Measurements from ENCODE around the gene ZSWIM1. TPM values are rescaled to one million over a fixed set of nuclear protein-coding genes. Genes with fewer than 3 reads are reported as not detected.

Gene ZSWIM1
- total and polyA plus RNA-seq, 12 donors = 3.8 to 12.0 (median 9.8) TPM

GRCh38 chr20:45836841-45837240 lies 44.2 kb upstream of the ZSWIM1 start:
- Histone ChIP-seq H3K27me3 (no peaks in the 10 kb centered on the region), H3K36me3 (peaks cover 0 to 64% (median 9%) of the 10 kb centered on the region in 9 donors), H3K4me1 (peaks cover 7 to 60% (median 40%) of the 10 kb centered on the region in 9 donors), H3K9me3 (no peaks in the 10 kb centered on the region), H3K27ac (peak overlapping the region in 7 of 10 donors; percentile 5 to 98 (median 92)), H3K4me3 (peak overlapping the region in 3 of 10 donors; percentile 2 to 8 (median 5))
- no peak for DNase-seq
- no peak for TF ChIP-seq CTCF (IDR thresholded peaks at IDR 0.05)
- no peak for ATAC-seq
- intact Hi-C loops (cut with DNase I) = loop anchor here in 3 of 10 donors (10.0 kb wide), 3 partner anchors 48 to 138 kb away; partner anchors contain the start of genes SPATA25 (in 1 of the 3), ZNF335 (in 1 of the 3) and ZSWIM1 (in 1 of the 3)
- WGBS, 2 donors = 4 to 7% methylated on average over 1 of the region's 1 CpG

GRCh38 chr20:45840700-45841198 lies 40.3 kb upstream of the ZSWIM1 start:
- peak in 3 of 8 donors; percentile 7 to 52 (median 8) for ATAC-seq
- Histone ChIP-seq H3K27ac (peak overlapping the region in 2 of 10 donors; percentile 15 to 38), H3K4me1 (peaks cover 2 to 51% (median 29%) of the 10 kb centered on the region in 9 donors)

GRCh38 chr20:45841407-45842129 lies 39.5 kb upstream of the ZSWIM1 start:
- WGBS, 2 donors = 91 to 93% methylated on average over 10 of the region's 10 CpGs
- DNase-seq (peak in 1 of 2 donors; percentile 28), ATAC-seq (peak in 4 of 8 donors; percentile 3 to 11 (median 8))
- Histone ChIP-seq H3K27ac (peak overlapping the region in 4 of 10 donors; percentile 38 to 62 (median 56)), H3K4me3 (no peak overlapping the region), H3K27me3 (no peaks in the 10 kb centered on the region), H3K4me1 (peaks cover 2 to 43% (median 25%) of the 10 kb centered on the region in 9 donors), H3K9me3 (no peaks in the 10 kb centered on the region), H3K36me3 (peaks cover 6 to 100% (median 41%) of the 10 kb centered on the region in 9 donors)
- TF ChIP-seq CTCF (IDR thresholded peaks at IDR 0.05) = no peak
- intact Hi-C loops (cut with DNase I) = no loop called here

More at GRCh38 chr20:45840700-45841198, 40.3 kb upstream of the ZSWIM1 start:
- H3K27me3 ChIP-seq = no peaks in the 10 kb centered on the region
- DNase-seq = peak in 1 of 2 donors; percentile 18
- H3K36me3 ChIP-seq = peaks cover 6 to 97% (median 41%) of the 10 kb centered on the region in 9 donors
- intact Hi-C loops (cut with DNase I) = no loop called here
- no peak overlapping the region for H3K4me3 ChIP-seq
- no peak for TF ChIP-seq CTCF (IDR thresholded peaks at IDR 0.05)
- WGBS, 2 donors = 90% methylated on average over 24 to 25 of the region's 25 CpGs
- H3K9me3 ChIP-seq = no peaks in the 10 kb centered on the region

GRCh38 chr20:45842169-45842812 lies 38.7 kb upstream of the ZSWIM1 start:
- DNase-seq = no peak
- H3K27ac ChIP-seq = peak overlapping the region in 8 of 10 donors; percentile 11 to 62 (median 46)
- H3K27me3 ChIP-seq = no peaks in the 10 kb centered on the region
- 57 to 66% methylated on average over 5 of the region's 5 CpGs for WGBS, 2 donors
- H3K4me3 ChIP-seq = no peak overlapping the region
- TF ChIP-seq CTCF (IDR thresholded peaks at IDR 0.05) = no peak
- H3K9me3 ChIP-seq = no peaks in the 10 kb centered on the region
- intact Hi-C loops (cut with DNase I) = no loop called here
- H3K36me3 ChIP-seq = peaks cover 6 to 100% (median 41%) of the 10 kb centered on the region in 9 donors
- peak in 5 of 8 donors; percentile 13 to 48 (median 23) for ATAC-seq
- peaks cover 2 to 36% (median 18%) of the 10 kb centered on the region in 9 donors for H3K4me1 ChIP-seq
